ENCODE results near the gene FAM107A. TPM values are rescaled to one million over a fixed set of nuclear protein-coding genes. Genes with fewer than 3 reads are reported as not detected.

The FAM107A gene
- total RNA-seq, 2 experiments from 2014 or later, result not detected

- Histone ChIP-seq H3K36me3 (ENCODE audit: insufficient read depth, low read length) (no peaks in the 10 kb centered on the region), H3K27me3 (ENCODE audit: control insufficient read depth in 1 of 2, insufficient read depth in 2 of 2, low read length in 2 of 2) (peaks cover 0 to 7% of the 10 kb centered on the region in 2 experiments), H3K4me3 (ENCODE audit: low read length) (no peak overlapping the region), H3K27ac (ENCODE audit: low read depth in 1 of 2, low read length in 2 of 2) (no peak overlapping the region), H3K4me1 (ENCODE audit: insufficient read depth, low read length) (no peaks in the 10 kb centered on the region), H3K9me3 (ENCODE audit: control insufficient read depth in 1 of 2, insufficient read depth in 1 of 2, low read length in 2 of 2) (no peaks in the 10 kb centered on the region)
- no peak overlapping the region for H3K4me3 Mint-ChIP-seq
- no peak for ATAC-seq (ENCODE audit: poor library complexity)
- no peaks in the 10 kb centered on the region for H3K9me3 Mint-ChIP-seq
- no peak overlapping the region for H3K27ac Mint-ChIP-seq
- POLR2A ChIA-PET, result no interaction called here
- peaks cover 6% of the 10 kb centered on the region for H3K27me3 Mint-ChIP-seq
- intact Hi-C loops (cut with DNase I, micrococcal nuclease), result no loop called here
- no peaks in the 10 kb centered on the region for H3K4me1 Mint-ChIP-seq (ENCODE audit: low read depth)
- CTCF ChIA-PET, result interaction anchor here (0.7 kb wide), 1 partner anchor 1165 kb away, joined by 3 read pairs; no protein-coding TSS in a partner anchor
- no peaks in the 10 kb centered on the region for H3K36me3 Mint-ChIP-seq (ENCODE audit: low read depth)
- TF ChIP-seq, protein P1, sequence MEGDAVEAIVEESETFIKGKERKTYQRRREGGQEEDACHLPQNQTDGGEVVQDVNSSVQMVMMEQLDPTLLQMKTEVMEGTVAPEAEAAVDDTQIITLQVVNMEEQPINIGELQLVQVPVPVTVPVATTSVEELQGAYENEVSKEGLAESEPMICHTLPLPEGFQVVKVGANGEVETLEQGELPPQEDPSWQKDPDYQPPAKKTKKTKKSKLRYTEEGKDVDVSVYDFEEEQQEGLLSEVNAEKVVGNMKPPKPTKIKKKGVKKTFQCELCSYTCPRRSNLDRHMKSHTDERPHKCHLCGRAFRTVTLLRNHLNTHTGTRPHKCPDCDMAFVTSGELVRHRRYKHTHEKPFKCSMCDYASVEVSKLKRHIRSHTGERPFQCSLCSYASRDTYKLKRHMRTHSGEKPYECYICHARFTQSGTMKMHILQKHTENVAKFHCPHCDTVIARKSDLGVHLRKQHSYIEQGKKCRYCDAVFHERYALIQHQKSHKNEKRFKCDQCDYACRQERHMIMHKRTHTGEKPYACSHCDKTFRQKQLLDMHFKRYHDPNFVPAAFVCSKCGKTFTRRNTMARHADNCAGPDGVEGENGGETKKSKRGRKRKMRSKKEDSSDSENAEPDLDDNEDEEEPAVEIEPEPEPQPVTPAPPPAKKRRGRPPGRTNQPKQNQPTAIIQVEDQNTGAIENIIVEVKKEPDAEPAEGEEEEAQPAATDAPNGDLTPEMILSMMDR (IDR thresholded peaks at IDR 0.05), result no peak
- DNase-seq, result no peak
These were observed 17.6 kb downstream of the FAM107A start for GRCh38 chr3:58559586-58559985.

- H3K9me3 ChIP-seq (ENCODE audit: control insufficient read depth in 1 of 2, insufficient read depth in 1 of 2, low read length in 2 of 2), result peaks cover 0 to 4% of the 10 kb centered on the region in 2 experiments
- peaks cover 13% of the 10 kb centered on the region for H3K27me3 Mint-ChIP-seq
- TF ChIP-seq, protein P1 (IDR thresholded peaks at IDR 0.05), result no peak
- no peaks in the 10 kb centered on the region for H3K4me1 ChIP-seq (ENCODE audit: insufficient read depth, low read length)
- no peak overlapping the region for H3K4me3 ChIP-seq (ENCODE audit: low read length)
- intact Hi-C loops (cut with DNase I, micrococcal nuclease), result no loop called here
- H3K4me1 Mint-ChIP-seq (ENCODE audit: low read depth), result no peaks in the 10 kb centered on the region
- CTCF ChIA-PET, result interaction anchor here (2.0 kb wide), 1 partner anchor 11 kb away, joined by 7 read pairs; no protein-coding TSS in a partner anchor
- no peaks in the 10 kb centered on the region for H3K36me3 ChIP-seq (ENCODE audit: insufficient read depth, low read length)
- DNase-seq (no peak), ATAC-seq (ENCODE audit: poor library complexity) (no peak)
- H3K27ac Mint-ChIP-seq, result no peak overlapping the region
- H3K9me3 Mint-ChIP-seq, result no peaks in the 10 kb centered on the region
- H3K36me3 Mint-ChIP-seq (ENCODE audit: low read depth), result no peaks in the 10 kb centered on the region
- H3K4me3 Mint-ChIP-seq, result no peak overlapping the region
- peaks cover 0 to 7% of the 10 kb centered on the region in 2 experiments for H3K27me3 ChIP-seq (ENCODE audit: control insufficient read depth in 1 of 2, insufficient read depth in 2 of 2, low read length in 2 of 2)
- POLR2A ChIA-PET, result no interaction called here
- H3K27ac ChIP-seq (ENCODE audit: low read depth in 1 of 2, low read length in 2 of 2), result no peak overlapping the region
These were observed 19.7 kb downstream of the FAM107A start for GRCh38 chr3:58557491-58557890.

- H3K4me3 ChIP-seq (ENCODE audit: low read length), result no peak overlapping the region
- H3K9me3 ChIP-seq (ENCODE audit: control insufficient read depth in 1 of 2, insufficient read depth in 1 of 2, low read length in 2 of 2), result peaks cover 0 to 4% of the 10 kb centered on the region in 2 experiments
- no peaks in the 10 kb centered on the region for H3K9me3 Mint-ChIP-seq
- no peaks in the 10 kb centered on the region for H3K36me3 ChIP-seq (ENCODE audit: insufficient read depth, low read length)
- H3K4me3 Mint-ChIP-seq, result no peak overlapping the region
- ATAC-seq (ENCODE audit: poor library complexity) (no peak), DNase-seq (no peak)
- H3K27me3 ChIP-seq (ENCODE audit: control insufficient read depth in 1 of 2, insufficient read depth in 2 of 2, low read length in 2 of 2), result peaks cover 0 to 7% of the 10 kb centered on the region in 2 experiments
- H3K4me1 Mint-ChIP-seq (ENCODE audit: low read depth), result no peaks in the 10 kb centered on the region
- no peak overlapping the region for H3K27ac ChIP-seq (ENCODE audit: low read depth in 1 of 2, low read length in 2 of 2)
- CTCF ChIA-PET, result interaction anchor here (2.0 kb wide), 1 partner anchor 12 kb away, joined by 7 read pairs; no protein-coding TSS in a partner anchor
- TF ChIP-seq, protein P1 (IDR thresholded peaks at IDR 0.05), result no peak
- POLR2A ChIA-PET, result no interaction called here
- no peak overlapping the region for H3K27ac Mint-ChIP-seq
- intact Hi-C loops (cut with DNase I, micrococcal nuclease), result no loop called here
- no peaks in the 10 kb centered on the region for H3K36me3 Mint-ChIP-seq (ENCODE audit: low read depth)
- no peaks in the 10 kb centered on the region for H3K4me1 ChIP-seq (ENCODE audit: insufficient read depth, low read length)
- peaks cover 20% of the 10 kb centered on the region for H3K27me3 Mint-ChIP-seq
These were observed 20.4 kb downstream of the FAM107A start for GRCh38 chr3:58556761-58557221.
